OCI-LY7 (cell line): ENCODE data around the gene BZW1.

ENCODE experiments used
- EZH2phosphoT487 ChIP-seq: fragments of 200-600 bp; sonication (generic); IDR thresholded peaks from 2 replicates; pipeline ENCODE4 v1.6.1; 2018; ENCODE audit warnings: low read depth, borderline replicate concordance, mild to moderate bottlenecking, mixed run types, antibody characterized with exemption, low read length, moderate library complexity, mixed read lengths
- TF ChIP-seq, protein P1 (sequence below): fragments of 200-600 bp; sonication (generic); conservative IDR thresholded peaks from 2 replicates; pipeline ENCODE4 v1.5.1; 2014; ENCODE audit warnings: mild to moderate bottlenecking, antibody characterized with exemption, low read length, moderate library complexity, mixed read lengths

GRCh38 chr2:200843993-200844948, 32.6 kb downstream of the BZW1 start:
- TF ChIP-seq, protein P1, sequence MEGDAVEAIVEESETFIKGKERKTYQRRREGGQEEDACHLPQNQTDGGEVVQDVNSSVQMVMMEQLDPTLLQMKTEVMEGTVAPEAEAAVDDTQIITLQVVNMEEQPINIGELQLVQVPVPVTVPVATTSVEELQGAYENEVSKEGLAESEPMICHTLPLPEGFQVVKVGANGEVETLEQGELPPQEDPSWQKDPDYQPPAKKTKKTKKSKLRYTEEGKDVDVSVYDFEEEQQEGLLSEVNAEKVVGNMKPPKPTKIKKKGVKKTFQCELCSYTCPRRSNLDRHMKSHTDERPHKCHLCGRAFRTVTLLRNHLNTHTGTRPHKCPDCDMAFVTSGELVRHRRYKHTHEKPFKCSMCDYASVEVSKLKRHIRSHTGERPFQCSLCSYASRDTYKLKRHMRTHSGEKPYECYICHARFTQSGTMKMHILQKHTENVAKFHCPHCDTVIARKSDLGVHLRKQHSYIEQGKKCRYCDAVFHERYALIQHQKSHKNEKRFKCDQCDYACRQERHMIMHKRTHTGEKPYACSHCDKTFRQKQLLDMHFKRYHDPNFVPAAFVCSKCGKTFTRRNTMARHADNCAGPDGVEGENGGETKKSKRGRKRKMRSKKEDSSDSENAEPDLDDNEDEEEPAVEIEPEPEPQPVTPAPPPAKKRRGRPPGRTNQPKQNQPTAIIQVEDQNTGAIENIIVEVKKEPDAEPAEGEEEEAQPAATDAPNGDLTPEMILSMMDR: no peak
- TF ChIP-seq EZH2phosphoT487: no peak
